HEK293T (cell line): ENCODE measurements around the gene SDR42E2.

Experiments used
- ARNT ChIP-seq: fragments of 450-650 bp; IDR thresholded peaks from 2 replicates; pipeline ENCODE4 v1.6.1; 2017; ENCODE audit warnings: mild to moderate bottlenecking
- BHLHE40 ChIP-seq: fragments of 450-650 bp; IDR thresholded peaks from 2 replicates; pipeline ENCODE4 v1.6.1; 2016; ENCODE audit warnings: mild to moderate bottlenecking, moderate library complexity, borderline replicate concordance
- ELF4 ChIP-seq: fragments of 450-650 bp; IDR thresholded peaks from 2 replicates; pipeline ENCODE4 v1.6.1; 2017; ENCODE audit warnings: antibody characterized with exemption
- FOXA1 ChIP-seq: fragments of 450-650 bp; IDR thresholded peaks from 2 replicates; pipeline ENCODE4 v1.6.1; 2016; ENCODE audit warnings: mild to moderate bottlenecking
- FOXK2 ChIP-seq: fragments of 450-650 bp; IDR thresholded peaks from 2 replicates; pipeline ENCODE4 v1.6.1; 2016; ENCODE audit warnings: mild to moderate bottlenecking
- FOXM1 ChIP-seq: fragments of 450-650 bp; IDR thresholded peaks from 2 replicates; pipeline ENCODE4 v1.6.1; 2017; ENCODE audit warnings: mild to moderate bottlenecking, borderline replicate concordance
- HDGF ChIP-seq: fragments of 450-650 bp; IDR thresholded peaks from 2 replicates; pipeline ENCODE4 v1.6.1; 2017; ENCODE audit warnings: antibody characterized with exemption, borderline replicate concordance
- L3MBTL2 ChIP-seq: fragments of 450-650 bp; conservative IDR thresholded peaks from 2 replicates; pipeline ENCODE4 v1.6.1; 2016; ENCODE audit warnings: mild to moderate bottlenecking
- LEF1 ChIP-seq: fragments of 450-650 bp; IDR thresholded peaks from 2 replicates; pipeline ENCODE4 v1.6.1; 2017; ENCODE audit warnings: mild to moderate bottlenecking, borderline replicate concordance
- NFRKB ChIP-seq: fragments of 450-650 bp; IDR thresholded peaks from 2 replicates; pipeline ENCODE4 v1.6.1; 2016; ENCODE audit warnings: mild to moderate bottlenecking, moderate library complexity
- PKNOX1 ChIP-seq: fragments of 450-650 bp; IDR thresholded peaks from 2 replicates; pipeline ENCODE4 v1.6.1; 2016
- SUZ12 ChIP-seq: fragments of 450-650 bp; IDR thresholded peaks from 2 replicates; pipeline ENCODE4 v1.6.1; 2016; ENCODE audit warnings: mild to moderate bottlenecking
- TARDBP ChIP-seq: fragments of 450-650 bp; IDR thresholded peaks from 2 replicates; pipeline ENCODE4 v1.6.1; 2016
- ZNF384 ChIP-seq: fragments of 450-650 bp; IDR thresholded peaks from 2 replicates; pipeline ENCODE4 v1.6.1; 2016

- TF ChIP-seq PKNOX1, result no peak
- no peak for TF ChIP-seq FOXK2
- TF ChIP-seq ARNT, result no peak
- no peak for TF ChIP-seq SUZ12
- TF ChIP-seq FOXM1, result no peak
- no peak for TF ChIP-seq ZNF384
- no peak for TF ChIP-seq LEF1
- TF ChIP-seq ELF4, result no peak
- TF ChIP-seq FOXA1, result no peak
- no peak for TF ChIP-seq BHLHE40
- TF ChIP-seq TARDBP, result no peak
- TF ChIP-seq HDGF, result no peak
- no peak for TF ChIP-seq NFRKB
- no peak for TF ChIP-seq L3MBTL2
Observed at GRCh38 chr16:22229889-22230288, 67.6 kb downstream of the SDR42E2 start.
